IPS DF 4.7 (cell line): ENCODE measurements around the gene TTC13.

Source experiments
- DNase-seq: peaks from one replicate; pipeline ENCODE4 v3.0.0-alpha.2; 2013; ENCODE audit warnings: low spot score; ENCODE audit errors: extremely low read depth

The TTC13 gene

GRCh38 chr1:230950404-230950803 is 28.3 kb downstream of the TTC13 start:
- no peak for DNase-seq

GRCh38 chr1:230948903-230949302 is 29.8 kb downstream of the TTC13 start:
- no peak for DNase-seq

- DNase-seq, result no peak
These were observed 30.4 kb downstream of the TTC13 start for GRCh38 chr1:230948301-230948700.

GRCh38 chr1:230943048-230943593 is 35.5 kb downstream of the TTC13 start:
- no peak for DNase-seq

- no peak for DNase-seq
These were observed 37.8 kb downstream of the TTC13 start for GRCh38 chr1:230940848-230941247.

- no peak for DNase-seq
These were observed 38.7 kb downstream of the TTC13 start for GRCh38 chr1:230939806-230940489.

GRCh38 chr1:230938924-230939368 is 39.7 kb downstream of the TTC13 start:
- DNase-seq, result no peak

- DNase-seq, result no peak
These were observed 41.3 kb downstream of the TTC13 start for GRCh38 chr1:230937371-230937770.

- no peak for DNase-seq
These were observed 42.2 kb downstream of the TTC13 start for GRCh38 chr1:230936475-230936874.

GRCh38 chr1:230935852-230936251 is 42.8 kb downstream of the TTC13 start:
- no peak for DNase-seq

GRCh38 chr1:230930986-230931385 is 47.7 kb downstream of the TTC13 start:
- DNase-seq, result no peak

- DNase-seq, result no peak
These were observed 52.5 kb downstream of the TTC13 start for GRCh38 chr1:230926182-230926581.

GRCh38 chr1:230925608-230926007 is 53.1 kb downstream of the TTC13 start:
- no peak for DNase-seq

GRCh38 chr1:230923176-230923575 is 55.5 kb downstream of the TTC13 start:
- no peak for DNase-seq

- DNase-seq, result no peak
These were observed 56.0 kb downstream of the TTC13 start for GRCh38 chr1:230922620-230923019.

GRCh38 chr1:230919207-230919606 is 59.5 kb downstream of the TTC13 start:
- no peak for DNase-seq

GRCh38 chr1:230917284-230918135 is 61.2 kb downstream of the TTC13 start:
- DNase-seq, result peak; percentile 62

GRCh38 chr1:230916587-230917283 is 61.9 kb downstream of the TTC13 start:
- DNase-seq, result no peak

- no peak for DNase-seq
These were observed 63.6 kb downstream of the TTC13 start for GRCh38 chr1:230915078-230915477.

- DNase-seq, result no peak
These were observed 65.2 kb downstream of the TTC13 start for GRCh38 chr1:230913496-230913895.

- no peak for DNase-seq
These were observed 67.9 kb downstream of the TTC13 start for GRCh38 chr1:230910755-230911117.
